Activated gamma-delta T cell treated with anti-CD3 and anti-CD28 coated beads, Interleukin-2, amount 50 U/mL, for 16 hours (primary cell): ENCODE measurements around the gene ESF1.

Experiments
- DNase-seq: peaks from one replicate; pipeline ENCODE4 v3.0.0-alpha.2; 2020; ENCODE audit warnings: low read depth

ESF1 gene

DNA sequence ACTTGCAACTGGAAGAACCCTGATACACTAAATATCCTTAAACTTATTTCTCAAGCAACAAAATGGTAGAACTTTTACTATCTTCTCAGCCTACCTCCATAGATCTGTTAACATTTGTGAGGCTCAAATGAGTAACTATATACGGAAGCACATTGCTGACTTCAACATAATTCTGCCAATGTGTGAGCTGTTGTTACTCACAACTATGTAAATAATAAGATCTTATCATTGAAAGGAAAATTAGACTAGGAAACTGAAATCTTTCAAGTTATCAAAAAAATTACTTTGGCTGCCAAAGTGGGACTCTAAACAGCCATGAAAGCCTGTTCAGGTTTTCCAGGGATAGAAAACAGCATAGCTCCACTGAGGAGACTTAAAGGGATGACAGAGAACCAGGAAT, 105.8 kb downstream of the ESF1 start:
- no peak for DNase-seq

DNA sequence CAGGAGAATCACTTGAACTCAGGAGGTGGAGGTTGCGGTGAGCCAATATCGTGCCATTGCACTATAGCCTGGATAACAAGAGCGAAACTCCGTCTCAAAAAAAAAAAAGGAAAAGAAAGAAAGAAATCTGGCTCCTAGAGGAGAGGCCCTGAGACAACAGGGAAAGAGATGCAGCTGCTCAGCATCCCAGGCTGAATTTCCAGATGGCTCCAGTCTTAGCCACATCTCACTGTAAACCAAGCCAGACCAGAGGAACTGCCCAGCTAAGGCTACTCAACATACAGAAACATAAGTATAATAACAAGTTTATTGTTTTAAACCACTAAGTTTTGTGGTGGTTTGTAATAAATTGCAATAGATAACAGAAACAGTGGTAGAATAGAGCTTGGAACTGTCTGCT, 107.5 kb downstream of the ESF1 start:
- DNase-seq = no peak

GRCh38 chr20:13676682-13677081, 108.0 kb downstream of the ESF1 start:
- DNase-seq = no peak

GRCh38 chr20:13672690-13673089, 112.0 kb downstream of the ESF1 start:
- no peak for DNase-seq

DNA sequence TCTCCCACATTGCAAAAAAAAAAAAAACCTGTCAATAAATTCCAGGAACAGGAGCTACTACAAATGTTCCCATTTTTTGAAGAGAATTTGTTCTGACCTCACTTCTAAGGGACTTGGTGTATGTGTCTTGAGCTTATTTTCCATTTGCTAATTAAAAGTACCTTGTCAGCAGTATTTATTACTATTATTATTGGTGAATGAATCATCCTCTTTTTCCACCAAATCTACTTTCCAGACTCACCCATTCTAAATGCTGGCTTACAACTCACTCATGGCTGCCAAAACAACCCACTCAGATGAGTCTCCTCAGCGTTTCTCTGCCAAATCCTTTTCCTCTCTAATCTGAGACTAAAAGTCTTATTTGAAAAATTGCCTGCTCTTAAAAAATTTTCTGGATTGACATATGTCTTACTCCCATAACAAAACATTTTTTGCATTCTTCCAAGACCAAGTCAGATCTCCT, 112.8 kb downstream of the ESF1 start:
- DNase-seq = no peak

- DNase-seq = no peak
Measured at GRCh38 chr20:13671512-13671911, 113.2 kb downstream of the ESF1 start.

- no peak for DNase-seq
Measured at GRCh38 chr20:13670160-13670559, 114.6 kb downstream of the ESF1 start.

- DNase-seq = no peak
Measured at GRCh38 chr20:13665709-13666395, 118.9 kb downstream of the ESF1 start.
